Right renal cortex interstitium (tissue), 3 donors: ENCODE results near the gene SF3B5. TPM values are rescaled to one million over a fixed set of nuclear protein-coding genes. Genes with fewer than 3 reads are reported as not detected.
"Not testable (repeated sequence)": the region's sequence is repeated elsewhere in the genome, so short reads cannot be mapped to it uniquely, and the experiment has no call there.

Source experiments
- DNase-seq, 3 donors: peaks; one replicate each; pipeline ENCODE4 v3.0.0-alpha.2; 2013; ENCODE audit warnings: low read depth in 3 of 3, low spot score in 2 of 3
- polyA plus RNA-seq, 3 donors: library from polyadenylated mRNA; unstranded; fragments of 120-200 nt; gene quantifications; one replicate each; pipeline ENCODE4 v1.2.1, GENCODE V29; 2013; ENCODE audit not compliant: insufficient read length in 3 of 3

SF3B5 gene
- 100 to 1,000 TPM; 129 to 138 (median 132) TPM for polyA plus RNA-seq

DNA sequence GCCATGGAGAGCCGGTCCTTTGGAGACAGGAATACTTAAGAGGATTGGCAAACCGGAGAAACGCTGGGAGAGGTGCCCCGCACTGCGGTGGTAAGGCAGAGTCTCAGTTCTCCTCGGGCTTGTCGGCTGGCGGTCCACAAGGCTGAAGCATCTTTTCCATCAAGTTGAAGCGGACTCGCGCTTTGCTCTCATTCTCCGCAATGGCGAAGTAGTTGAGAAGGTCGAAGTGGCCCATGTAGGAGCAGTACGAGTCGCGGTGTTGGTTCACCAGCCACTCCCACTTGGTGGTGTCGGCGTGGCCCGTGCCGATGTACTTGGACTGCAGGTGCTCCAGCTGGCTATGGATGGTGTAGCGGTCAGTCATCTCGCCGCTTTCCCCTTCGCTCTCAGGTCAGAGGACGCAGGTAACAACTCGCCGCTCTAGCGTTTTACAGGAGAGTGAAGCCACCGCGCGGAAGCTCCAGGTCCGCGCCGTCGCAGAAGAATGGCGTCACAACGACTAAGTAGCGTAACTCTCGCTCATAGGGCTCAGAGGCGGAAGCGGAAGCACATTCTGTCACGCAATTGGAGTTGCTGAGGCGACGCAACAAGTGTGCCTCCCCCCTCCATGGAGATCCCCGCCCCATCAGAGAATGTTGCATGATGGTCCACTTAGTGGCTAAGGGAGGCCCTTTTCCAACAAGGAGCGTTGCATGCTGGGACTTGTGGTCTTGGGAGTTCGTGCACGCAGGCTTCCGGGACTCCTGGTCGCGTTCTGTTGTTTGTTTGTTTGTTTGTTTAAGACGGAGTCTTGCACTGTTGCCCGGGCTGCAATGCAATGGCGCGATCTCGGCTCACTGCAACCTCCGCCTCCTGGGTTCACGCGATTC lies at the start of gene SF3B5:
Gene SF3B5, minus strand, starts transcription at position 440 of the 869 bp plus-strand sequence. Its CDS starts 76 bp downstream, at position 364.
- peak; percentile 98 to 99 (median 98) for DNase-seq

DNA sequence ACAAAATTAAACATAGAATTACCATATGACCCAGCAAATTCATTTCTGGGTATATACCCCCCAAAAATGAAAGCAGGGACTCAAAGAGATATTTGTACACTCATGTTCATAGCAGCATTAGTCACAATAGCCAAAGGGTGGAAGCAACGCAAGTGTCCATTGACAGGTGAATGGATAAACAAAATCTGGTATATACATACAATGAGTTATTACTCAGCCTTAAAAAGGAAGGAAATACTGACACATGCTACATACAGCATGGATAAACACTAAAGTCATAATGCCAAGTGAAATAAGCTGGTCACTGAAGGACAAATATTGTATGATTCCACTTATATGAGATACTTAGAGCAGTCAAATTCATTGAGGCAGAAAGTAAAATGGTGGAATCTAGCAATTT lies 49.6 kb upstream of the SF3B5 start:
- DNase-seq: no peak

DNA sequence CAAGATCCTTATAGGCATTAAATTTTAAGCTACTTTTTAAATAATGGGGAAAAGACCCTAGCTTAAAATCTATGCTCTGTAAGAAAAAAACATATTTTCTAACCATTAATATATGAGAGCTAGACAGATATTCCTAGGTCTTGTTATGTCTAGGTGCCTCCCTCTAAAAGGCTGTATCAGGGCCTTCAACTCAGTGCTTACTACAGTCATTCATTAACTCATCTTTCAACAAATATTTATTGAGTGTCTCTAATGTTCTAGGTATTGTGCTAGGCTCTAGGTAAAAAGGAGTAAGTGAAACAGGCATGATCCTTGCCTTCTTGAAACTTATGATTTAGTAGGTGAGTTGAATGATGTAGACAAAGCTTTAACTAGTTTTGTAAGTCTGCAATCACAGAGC lies 48.5 kb upstream of the SF3B5 start:
- DNase-seq: no peak

DNA sequence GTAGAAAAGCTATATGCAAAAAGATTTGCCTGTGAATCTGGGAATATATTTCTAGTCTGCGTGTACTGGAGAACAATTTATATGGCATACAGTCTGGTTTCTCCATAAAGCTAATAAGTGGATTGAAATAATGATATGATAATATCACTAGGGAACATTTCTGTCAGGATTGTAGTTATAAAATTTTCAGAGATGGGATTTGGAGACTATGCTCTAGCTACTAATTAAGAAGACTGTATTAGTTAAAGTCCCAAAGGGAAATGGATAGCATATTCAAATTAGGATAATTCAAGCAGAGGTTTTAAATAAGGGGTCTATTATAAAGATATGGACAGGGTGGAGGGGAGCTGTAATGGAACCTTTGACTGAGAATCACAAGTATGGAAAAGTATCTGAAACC lies 47.7 kb upstream of the SF3B5 start:
- DNase-seq: no peak

DNA sequence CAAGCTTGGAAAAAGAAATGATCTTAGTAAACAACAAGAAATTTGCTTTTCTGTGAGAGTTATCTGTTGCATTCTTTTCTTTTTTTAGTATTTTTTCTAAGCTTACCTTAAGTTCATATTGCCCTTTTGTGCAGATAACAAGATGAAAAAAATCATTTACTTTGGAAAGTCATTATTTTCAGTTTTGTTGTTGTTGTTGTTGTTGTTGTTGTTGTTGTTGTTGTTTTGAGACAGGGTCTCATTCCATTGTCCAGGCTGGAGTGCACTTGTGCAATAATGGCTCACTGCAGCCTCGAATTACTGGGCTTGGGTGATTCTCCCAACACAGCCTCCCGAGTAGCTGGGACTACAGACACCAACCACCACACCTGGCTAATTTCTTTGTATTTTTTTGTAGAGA lies 46.1 kb upstream of the SF3B5 start:
- DNase-seq: no peak

DNA sequence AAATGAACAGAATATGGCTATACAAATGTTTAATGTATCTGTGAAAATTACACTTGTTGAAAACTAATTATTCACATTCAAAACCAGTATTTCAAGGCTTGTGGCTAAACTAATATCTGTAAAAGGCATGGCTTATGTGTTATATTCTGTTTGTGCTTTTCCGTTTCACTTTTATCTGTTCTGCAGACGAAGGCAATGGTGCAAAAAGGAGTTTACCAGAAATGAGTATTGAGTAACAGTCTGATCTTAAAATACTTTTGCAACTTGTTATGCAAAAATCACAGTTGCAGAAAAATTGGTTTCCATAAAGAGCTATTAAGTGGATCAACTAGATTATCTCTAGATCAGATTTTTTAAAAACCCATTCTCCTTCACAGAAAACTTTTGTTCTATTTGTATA lies 45.5 kb upstream of the SF3B5 start:
- DNase-seq: no peak

DNA sequence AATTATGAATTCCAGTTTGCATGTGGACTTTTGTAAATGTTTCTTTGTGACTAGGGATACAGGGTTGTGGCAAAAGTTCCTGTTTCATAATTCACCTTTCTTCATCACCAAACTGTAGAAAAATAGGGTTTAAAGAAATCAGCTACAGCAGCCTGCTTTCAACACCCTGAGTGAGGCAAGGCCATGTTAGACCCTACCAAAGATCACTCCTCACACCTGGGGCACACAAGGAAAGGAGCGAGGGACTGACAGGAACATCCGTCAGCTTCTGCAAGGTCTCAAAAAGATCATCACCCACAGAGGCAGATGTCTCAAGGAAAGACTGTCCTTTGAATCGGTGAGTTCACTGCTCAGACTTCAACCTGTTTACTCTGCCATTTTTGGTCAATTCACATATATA lies 44.4 kb upstream of the SF3B5 start:
- no peak for DNase-seq

DNA sequence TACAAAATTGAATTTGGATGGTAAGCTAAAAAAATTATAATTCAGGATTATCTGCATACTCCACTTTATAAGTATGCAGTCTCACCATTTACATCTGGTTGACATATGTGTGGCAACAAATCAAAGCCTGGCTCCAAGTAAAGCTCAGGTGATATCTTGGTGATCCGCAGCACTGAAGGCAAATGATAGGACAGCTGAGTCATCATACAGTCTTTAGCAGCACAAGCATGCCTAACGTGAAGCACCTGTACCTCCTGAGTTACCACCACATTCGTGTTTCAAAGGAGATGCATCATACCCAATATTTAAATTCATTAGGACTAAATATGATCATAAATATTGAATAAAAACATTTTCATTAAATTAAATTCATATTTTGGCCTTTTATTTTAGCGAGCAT lies 43.2 kb upstream of the SF3B5 start:
- no peak for DNase-seq

DNA sequence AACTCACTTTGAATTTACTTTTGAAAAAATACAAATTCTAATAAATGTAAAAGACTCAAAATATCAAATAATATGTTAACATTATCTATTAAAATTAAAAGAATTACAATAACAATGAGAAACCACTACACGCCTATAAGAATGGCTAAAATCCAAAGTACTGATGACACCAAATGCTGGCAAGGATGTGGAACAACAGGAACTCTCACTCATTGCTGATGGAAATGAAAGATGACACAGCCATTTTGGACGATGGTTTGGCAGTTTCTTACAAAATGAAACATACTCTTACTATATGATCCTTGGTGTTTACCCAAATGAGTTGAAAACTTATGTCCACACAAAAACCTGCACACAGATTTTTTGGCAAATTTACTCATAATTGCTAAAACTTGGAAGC lies 39.4 kb upstream of the SF3B5 start:
- no peak for DNase-seq

DNA sequence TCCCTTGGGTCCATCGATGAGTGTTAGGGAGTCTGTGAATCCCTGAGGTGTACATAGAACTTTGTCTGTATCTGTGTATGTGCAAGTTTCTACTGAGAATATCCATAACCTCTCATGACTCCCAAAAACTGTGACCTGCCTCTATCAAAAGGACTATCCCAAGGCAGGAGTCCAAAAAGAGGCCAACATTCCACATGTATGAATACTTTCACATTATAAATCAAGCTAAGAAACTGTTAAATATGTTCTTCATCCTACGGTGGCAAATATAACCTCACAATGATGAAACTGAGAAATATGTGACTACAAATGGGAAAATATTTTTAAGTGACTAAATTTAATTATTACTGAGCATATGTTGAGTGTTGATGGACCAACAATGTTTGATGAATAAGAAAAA lies 38.8 kb upstream of the SF3B5 start:
- no peak for DNase-seq

DNA sequence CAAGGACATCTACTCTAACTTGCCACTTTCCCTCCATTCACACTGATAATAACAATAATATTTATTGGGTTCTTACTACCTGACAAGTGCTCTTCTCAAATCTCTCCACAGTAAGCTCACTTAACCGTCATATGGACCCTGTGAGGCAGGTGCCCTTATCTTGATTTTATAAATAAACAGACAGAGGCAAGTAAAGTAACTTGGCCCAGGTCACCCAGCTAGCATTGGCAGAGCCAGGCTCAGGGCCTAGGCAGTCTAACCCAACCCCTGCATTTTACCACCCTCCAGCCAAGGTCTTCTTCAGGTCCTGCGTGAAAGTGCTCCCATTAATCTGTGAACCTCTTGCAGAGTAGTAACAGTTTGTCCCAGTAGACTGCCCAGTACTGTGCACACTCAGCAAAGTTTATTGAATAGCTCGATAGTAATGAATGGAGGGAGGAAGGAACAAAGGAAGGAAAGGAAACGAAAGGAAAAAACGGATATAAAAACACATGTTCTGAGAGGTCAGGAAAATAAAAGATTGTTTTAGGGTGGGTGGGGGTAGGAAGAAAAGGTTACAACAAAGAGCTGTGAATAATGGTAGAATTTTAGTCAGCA lies 38.0 kb upstream of the SF3B5 start:
- no peak for DNase-seq

DNA sequence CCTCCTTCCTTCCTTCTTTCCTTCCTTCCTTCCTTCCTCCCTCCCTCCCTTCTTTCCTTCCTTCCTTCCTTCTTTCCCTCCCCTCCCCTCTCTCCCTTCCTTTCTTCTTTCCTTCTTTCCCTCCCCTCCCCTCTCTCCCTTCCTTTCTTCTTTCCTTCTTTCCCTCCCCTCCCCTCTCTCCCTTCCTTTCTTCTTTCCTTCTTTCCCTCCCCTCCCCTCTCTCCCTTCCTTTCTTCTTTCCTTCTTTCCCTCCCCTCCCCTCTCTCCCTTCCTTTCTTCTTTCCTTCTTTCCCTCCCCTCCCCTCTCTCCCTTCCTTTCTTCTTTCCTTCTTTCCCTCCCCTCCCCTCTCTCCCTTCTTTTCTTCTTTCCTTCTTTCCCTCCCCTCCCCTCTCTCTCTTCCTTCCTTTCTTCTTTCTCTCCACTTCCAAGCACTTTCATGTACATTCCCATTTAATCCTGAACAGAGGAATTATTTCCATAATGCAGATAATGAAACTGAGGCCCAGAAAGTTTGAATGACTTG lies 36.9 kb upstream of the SF3B5 start:
- not testable (repeated sequence) for DNase-seq

DNA sequence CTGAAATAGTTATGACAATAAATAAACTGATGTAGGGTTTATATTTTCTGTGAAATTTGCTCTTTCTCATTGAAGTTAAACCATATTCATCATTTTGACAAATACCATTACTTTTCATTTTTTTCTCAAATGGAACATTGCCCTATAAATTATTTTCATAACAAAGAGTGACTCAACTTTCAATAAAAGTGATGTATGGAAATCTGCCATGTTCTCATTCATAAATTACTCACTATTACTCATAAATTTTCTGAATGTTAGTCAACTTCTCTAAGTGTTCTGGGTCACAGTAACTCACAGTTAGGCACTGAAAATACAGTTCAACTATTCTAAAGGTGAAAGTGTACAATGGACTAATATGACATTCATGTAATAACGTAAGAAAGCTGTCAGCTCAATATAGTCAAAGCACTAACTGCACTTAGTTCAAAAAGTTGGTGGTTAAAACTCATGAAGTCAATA lies 35.9 kb upstream of the SF3B5 start:
- no peak for DNase-seq

DNA sequence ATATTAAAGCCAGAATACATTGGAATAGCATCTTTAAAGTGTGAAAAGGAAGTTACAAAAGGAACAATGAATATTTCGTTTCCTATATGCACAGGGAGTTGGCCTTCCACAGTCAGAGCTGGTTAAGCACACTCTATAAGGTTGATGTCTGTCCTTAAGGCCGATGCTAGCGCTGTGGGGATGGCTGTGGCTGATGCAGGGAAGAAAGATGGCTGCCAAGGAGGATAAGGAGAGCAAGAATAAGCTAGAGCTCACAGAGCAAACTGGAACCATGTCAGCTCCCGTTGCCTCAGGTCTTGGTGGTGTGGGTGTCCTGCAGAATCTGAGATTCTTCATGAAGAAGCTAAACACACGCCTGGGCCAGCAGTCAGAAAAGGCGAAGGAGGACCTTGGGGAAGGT lies 34.1 kb upstream of the SF3B5 start:
- no peak for DNase-seq

DNA sequence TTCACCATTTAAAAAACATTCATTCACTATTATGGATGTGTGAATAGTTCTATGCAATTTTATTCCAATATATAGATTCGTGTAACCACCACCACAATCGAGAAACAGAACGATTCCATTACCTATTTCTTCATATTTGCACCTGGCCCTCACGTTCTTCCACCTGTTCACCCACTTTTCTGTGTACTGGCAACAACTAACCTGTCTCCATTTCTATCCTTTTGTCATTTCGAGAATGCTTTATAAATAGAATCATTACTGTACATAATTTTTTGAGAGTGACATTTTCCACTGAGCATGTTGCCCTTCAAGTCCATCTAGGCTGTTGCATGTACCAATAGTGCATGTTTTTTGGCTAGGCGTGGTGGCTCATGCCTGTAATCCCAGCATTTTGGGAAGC lies 31.7 kb upstream of the SF3B5 start:
- no peak for DNase-seq

DNA sequence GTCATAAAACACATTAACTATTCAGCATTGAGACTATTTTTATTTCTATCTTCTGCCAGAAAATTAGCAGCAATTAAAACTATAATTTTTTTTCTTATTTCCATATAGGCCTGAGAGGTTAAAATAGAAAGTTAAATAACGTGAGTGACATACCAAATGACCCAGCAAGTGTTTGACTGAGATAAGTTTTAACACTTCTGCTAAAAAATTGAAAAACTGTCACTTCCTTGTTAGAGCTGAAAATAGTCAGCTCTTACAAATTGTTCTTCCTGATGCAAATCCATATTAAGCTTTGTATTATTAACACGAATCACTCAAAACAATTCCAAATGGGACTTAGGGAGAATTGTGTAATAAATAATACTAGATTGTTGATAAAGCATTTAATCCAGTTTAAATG lies 28.5 kb upstream of the SF3B5 start:
- DNase-seq: no peak

DNA sequence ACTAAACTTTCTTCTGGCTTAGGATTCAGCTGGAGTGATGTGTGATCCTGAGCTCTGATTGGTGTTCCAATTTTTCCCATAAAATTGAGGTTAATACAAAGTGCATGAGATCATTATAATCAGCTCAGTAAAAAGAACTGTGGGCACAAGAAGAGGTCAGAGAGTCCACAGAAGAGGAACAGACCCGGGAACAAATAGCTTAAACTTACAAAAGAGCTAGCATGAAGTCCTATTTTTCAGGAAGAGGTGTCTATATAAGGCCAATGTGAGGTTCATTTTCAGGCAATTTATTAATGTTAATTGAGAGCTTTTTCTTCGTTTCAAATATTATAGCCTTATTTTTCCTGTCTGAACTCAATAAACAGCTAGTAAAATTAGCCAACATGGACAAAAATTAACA lies 28.0 kb upstream of the SF3B5 start:
- no peak for DNase-seq

DNA sequence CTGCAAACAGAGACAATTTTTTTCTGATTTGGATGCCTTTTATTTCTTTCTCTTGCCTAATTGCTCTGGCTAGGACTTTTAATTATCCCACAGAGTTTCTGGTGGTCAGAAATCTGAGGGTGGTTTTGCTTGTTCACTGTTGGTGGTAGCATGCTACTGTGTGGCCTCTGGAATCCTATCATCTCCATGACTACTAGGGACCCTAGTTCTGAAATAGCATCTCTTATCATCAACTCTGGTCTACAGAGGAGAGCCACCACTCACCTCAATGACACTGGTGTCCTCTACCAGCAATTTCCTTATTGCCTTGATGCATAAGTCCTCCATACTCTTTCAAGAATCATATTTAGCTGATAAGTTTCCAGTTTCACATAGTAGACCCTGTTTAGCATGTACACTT lies 27.5 kb upstream of the SF3B5 start:
- DNase-seq: no peak

DNA sequence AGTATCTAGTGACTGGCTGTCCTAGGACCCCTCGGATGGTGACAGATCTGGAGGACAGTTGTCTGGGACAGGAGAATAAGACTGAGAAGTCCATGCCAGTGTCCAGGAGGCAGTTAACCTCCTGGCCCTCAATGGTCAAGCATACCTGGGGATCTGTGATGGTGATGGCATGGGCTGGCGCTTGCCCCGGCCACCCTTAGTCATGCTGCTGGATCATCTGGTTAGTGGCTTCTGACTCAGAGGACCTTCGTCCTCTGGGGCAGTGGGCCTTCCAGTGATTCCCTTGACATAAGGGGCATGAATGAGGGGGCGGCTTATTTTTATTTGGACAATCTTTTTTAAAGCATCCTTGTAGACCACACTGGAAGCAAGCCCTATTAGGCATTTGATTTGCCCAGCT lies 24.0 kb upstream of the SF3B5 start:
- no peak for DNase-seq

DNA sequence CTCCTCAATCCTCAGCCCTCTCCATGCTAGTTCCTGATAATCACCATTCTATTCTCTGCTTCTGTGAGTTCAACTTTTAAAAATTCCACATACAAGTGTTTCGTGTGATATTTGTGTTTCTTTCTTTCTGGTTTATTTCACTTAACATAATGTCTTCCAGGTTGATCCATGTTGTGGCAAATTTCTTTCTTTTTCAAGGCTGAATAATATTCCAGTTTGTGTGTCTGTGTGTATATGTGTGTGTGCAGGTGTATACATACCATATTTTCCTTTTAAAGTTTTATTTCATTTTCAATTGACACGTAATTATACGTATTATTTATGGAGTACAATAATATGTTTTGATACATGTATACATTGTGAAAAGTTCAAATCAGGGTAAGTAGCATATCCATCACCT lies 19.8 kb upstream of the SF3B5 start:
- DNase-seq: no peak

DNA sequence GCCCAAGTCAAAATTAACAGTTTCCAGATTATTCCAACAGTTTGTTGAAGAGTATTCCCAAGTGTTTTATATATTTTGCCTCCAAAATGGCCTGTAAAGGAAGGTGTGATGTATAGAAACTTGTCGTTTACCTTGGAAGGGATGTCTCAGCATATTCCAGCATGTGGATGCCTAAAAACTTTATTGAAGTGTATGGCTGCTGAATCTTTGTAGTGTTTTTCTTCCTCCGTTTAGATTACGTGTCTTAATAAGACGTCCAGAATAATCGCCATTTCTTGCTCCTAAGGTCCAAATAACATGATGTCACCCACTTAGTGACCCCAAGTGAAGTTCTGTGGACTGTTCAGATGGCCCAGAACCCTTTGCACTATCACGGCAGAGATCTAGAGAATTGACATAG lies 18.0 kb upstream of the SF3B5 start:
- no peak for DNase-seq

DNA sequence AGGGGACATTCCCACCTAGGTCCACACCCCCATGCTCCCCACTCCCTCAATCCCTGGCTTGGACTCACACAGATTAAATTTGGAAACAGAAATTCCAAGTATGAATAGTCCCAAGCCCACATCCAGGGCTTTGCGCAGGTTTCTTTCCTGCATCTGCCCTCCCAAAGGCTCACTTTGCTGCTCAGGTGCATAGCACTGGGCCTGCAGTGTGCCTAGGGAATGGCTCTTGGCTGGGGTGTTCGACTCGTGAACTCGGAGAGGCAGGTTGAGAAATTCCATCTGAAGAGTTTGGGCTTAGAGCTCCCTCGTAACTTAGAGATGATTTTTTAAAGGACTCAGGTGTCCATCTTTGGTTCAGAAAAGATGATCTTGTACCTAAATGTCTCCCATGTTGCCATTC lies 14.8 kb upstream of the SF3B5 start:
- no peak for DNase-seq
